ENCODE measurements around the gene IGFBP3. TPM values are rescaled to one million over a fixed set of nuclear protein-coding genes. Genes with fewer than 3 reads are reported as not detected.

The IGFBP3 gene
- total and polyA plus RNA-seq, 2 experiments from 2014 or later, result 268 to 632 TPM

- Histone ChIP-seq H3K9me3 (ENCODE audit: low read depth) (no peaks in the 10 kb centered on the region), H2AFZ (no peak overlapping the region), H3K4me1 (ENCODE audit: insufficient read depth) (peaks cover 8% of the 10 kb centered on the region), H3K79me2 (no peaks in the 10 kb centered on the region), H3K36me3 (replicated peaks; ENCODE audit: insufficient read depth, low read depth) (no peaks in the 10 kb centered on the region), H3K9me2 (replicated peaks; ENCODE audit: insufficient read depth) (no peaks in the 10 kb centered on the region), H3K27ac (no peak overlapping the region), H3K4me2 (no peak overlapping the region), H4K20me1 (ENCODE audit: insufficient read depth, poor library complexity, severe bottlenecking) (no peaks in the 10 kb centered on the region), H3K27me3 (peaks cover 17% of the 10 kb centered on the region), H3K4me3 (no peak overlapping the region)
- DNase-seq (ENCODE audit: low spot score), result no peak
- WGBS (ENCODE audit: low lambda C conversion rate, missing lambda C conversion rate), result 72% methylated on average over 5 of the region's 5 CpGs
- TF ChIP-seq EZH2phosphoT487 (IDR thresholded peaks at IDR 0.05; ENCODE audit: low read depth, severe bottlenecking, unreplicated experiment) (no peak), CTCF (IDR thresholded peaks at IDR 0.05; ENCODE audit: poor library complexity) (no peak), EZH2 (IDR thresholded peaks at IDR 0.05; ENCODE audit: borderline replicate concordance) (no peak)
These were observed 27.6 kb downstream of the IGFBP3 start for GRCh38 chr7:45893374-45893995.

GRCh38 chr7:45892407-45893035 lies 28.6 kb downstream of the IGFBP3 start:
- H3K4me1 ChIP-seq (ENCODE audit: insufficient read depth), result peaks cover 17% of the 10 kb centered on the region
- H2AFZ ChIP-seq, result no peak overlapping the region
- no peaks in the 10 kb centered on the region for H3K36me3 ChIP-seq (replicated peaks; ENCODE audit: insufficient read depth, low read depth)
- H3K4me2 ChIP-seq, result no peak overlapping the region
- H4K20me1 ChIP-seq (ENCODE audit: insufficient read depth, poor library complexity, severe bottlenecking), result no peaks in the 10 kb centered on the region
- 86% methylated on average over 6 of the region's 6 CpGs for WGBS (ENCODE audit: low lambda C conversion rate, missing lambda C conversion rate)
- H3K79me2 ChIP-seq, result no peaks in the 10 kb centered on the region
- H3K27ac ChIP-seq, result no peak overlapping the region
- H3K9me3 ChIP-seq (ENCODE audit: low read depth), result no peaks in the 10 kb centered on the region
- H3K27me3 ChIP-seq, result peaks cover 24% of the 10 kb centered on the region
- H3K9me2 ChIP-seq (replicated peaks; ENCODE audit: insufficient read depth), result no peaks in the 10 kb centered on the region
- no peak for DNase-seq (ENCODE audit: low spot score)
- no peak for TF ChIP-seq EZH2phosphoT487 (IDR thresholded peaks at IDR 0.05; ENCODE audit: low read depth, severe bottlenecking, unreplicated experiment)
- TF ChIP-seq CTCF (IDR thresholded peaks at IDR 0.05; ENCODE audit: poor library complexity), result no peak
- TF ChIP-seq EZH2 (IDR thresholded peaks at IDR 0.05; ENCODE audit: borderline replicate concordance), result no peak
- no peak overlapping the region for H3K4me3 ChIP-seq

- Histone ChIP-seq H3K27me3 (peaks cover 32% of the 10 kb centered on the region), H3K4me2 (no peak overlapping the region), H3K27ac (no peak overlapping the region), H3K4me3 (no peak overlapping the region), H3K9me3 (ENCODE audit: low read depth) (no peaks in the 10 kb centered on the region), H3K79me2 (no peaks in the 10 kb centered on the region), H3K4me1 (ENCODE audit: insufficient read depth) (peaks cover 17% of the 10 kb centered on the region), H3K36me3 (replicated peaks; ENCODE audit: insufficient read depth, low read depth) (no peaks in the 10 kb centered on the region), H2AFZ (no peak overlapping the region), H3K9me2 (replicated peaks; ENCODE audit: insufficient read depth) (no peaks in the 10 kb centered on the region), H4K20me1 (ENCODE audit: insufficient read depth, poor library complexity, severe bottlenecking) (no peaks in the 10 kb centered on the region)
- TF ChIP-seq EZH2 (IDR thresholded peaks at IDR 0.05; ENCODE audit: borderline replicate concordance) (no peak), EZH2phosphoT487 (IDR thresholded peaks at IDR 0.05; ENCODE audit: low read depth, severe bottlenecking, unreplicated experiment) (no peak), CTCF (IDR thresholded peaks at IDR 0.05; ENCODE audit: poor library complexity) (no peak)
- WGBS (ENCODE audit: low lambda C conversion rate, missing lambda C conversion rate), result 76% methylated on average over 10 of the region's 10 CpGs
- DNase-seq (ENCODE audit: low spot score), result no peak
These were observed 29.3 kb downstream of the IGFBP3 start for GRCh38 chr7:45891462-45892402.
